Activated CD4-positive, alpha-beta T cell treated with anti-CD3 and anti-CD28 coated beads for 4 hours (primary cell): ENCODE results near the gene THRB.

ENCODE experiments used
- DNase-seq, 2 donors: peaks; one replicate each; pipeline ENCODE4 v3.0.0-alpha.2; 2020

The THRB gene

DNA sequence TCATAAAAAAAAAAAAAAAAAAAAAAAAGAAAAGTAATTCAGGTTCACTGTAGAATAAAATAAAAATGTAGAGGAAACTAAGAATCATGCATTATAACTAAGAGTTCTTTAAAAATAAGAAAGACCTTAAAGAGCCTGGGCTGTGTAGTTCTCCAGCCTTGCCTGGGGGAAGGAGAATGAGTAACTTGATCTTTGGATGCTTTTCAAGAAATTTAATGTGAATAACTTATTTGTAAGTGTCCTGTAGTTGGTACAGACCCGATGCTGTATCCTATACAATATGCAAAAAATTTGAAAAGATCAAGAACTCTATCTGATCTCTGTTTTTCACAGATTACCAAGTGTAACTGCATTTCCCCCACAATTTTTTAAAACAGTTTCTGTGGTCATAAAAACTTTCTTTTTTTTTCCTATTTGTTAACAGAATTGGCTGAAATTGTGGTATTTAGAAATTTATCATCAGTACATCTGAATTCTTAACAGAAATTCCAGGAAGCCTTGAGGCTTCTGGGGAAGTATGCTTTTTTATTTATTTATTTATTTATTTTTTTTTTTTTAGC lies 195.3 kb downstream of the THRB start:
- no peak for DNase-seq

DNA sequence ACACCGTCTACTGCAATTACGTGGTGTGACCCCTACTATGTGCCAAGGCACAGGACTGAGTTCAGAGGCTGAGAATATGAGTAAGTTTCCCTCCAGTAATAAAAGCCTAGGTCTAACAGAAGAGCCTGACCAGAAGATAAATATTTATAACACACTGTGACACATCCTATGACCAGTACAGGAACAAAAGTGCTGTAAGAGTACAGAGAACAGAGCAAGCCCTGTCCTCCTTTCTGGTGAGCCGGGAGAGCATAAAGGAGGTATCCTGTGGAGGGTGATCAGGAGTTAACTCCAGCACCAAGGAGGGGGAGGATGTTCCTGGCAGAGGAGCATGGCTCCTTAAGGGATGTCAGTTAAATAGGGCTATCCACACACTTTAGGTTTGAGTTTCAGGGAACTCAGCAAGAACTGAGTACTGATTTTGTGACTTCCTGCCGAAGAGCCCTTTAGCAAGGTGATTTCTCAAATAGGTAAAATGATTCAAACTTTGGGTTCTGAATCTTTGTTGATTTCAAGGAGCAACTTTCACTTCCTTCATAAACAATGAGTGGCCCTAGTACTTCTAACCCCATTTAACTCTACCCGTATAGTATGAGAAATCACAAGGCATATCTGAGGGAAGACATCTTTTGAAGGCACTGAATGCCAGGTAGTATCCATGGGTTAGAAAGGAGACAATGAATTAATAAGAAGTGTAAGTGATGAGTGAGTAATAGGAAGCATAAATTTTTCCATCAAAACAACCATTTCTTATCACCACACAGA lies 198.0 kb downstream of the THRB start:
- DNase-seq: no peak

DNA sequence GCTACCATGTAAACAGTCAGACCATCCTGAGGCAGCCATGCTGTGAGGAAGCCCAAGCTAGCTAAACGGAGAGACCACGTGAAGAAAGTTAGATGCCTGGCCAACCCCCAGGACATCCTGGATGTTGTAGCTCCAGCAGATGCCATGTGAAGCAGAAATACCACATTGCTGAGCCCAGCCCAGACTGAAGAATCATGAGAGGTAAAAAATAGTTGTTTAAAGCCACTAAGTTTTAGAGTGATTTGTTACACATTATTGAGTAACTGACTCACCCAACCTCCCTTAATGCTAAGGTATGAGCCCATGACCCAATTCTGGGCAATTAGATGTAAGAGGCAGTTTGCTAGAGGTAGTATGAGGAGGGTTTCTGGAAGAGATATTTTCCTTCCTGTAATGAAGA lies 200.5 kb downstream of the THRB start:
- no peak for DNase-seq

DNA sequence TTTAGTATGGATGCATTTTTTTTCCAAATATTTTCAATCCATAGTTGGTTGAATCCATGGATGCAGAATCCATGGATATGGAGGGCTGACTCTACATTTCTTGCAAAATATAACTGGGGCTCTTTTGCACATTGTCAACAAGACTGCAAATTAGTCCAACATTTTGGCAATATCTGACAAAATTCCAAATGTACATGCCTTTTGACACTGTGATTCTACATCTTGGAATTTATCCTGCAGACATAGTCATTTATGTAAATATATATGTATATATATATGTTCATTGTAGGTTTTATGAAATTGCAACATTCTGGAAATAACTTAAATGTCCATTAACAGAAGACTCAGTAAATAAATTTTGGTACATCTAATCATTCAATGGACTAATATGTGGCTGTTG lies 203.0 kb downstream of the THRB start:
- DNase-seq: no peak

DNA sequence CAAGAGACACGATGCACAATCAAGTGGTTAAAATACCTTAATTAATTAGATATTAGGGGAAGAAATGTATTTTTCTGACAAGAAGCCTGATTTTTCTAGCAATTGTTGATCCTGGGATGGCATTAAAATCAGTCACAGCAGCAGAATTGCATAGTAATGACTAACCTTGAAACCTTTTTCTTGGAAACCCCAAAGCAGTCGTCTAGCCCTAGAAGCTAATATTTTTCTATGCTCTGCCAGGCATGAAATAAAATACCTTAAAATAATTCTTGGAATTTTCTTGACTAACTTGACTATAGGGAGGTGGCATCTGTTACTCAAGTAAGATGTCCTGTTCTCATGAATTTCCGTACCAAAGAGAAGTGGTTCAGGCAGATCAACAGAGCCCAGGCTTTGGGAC lies 204.1 kb downstream of the THRB start:
- no peak for DNase-seq

DNA sequence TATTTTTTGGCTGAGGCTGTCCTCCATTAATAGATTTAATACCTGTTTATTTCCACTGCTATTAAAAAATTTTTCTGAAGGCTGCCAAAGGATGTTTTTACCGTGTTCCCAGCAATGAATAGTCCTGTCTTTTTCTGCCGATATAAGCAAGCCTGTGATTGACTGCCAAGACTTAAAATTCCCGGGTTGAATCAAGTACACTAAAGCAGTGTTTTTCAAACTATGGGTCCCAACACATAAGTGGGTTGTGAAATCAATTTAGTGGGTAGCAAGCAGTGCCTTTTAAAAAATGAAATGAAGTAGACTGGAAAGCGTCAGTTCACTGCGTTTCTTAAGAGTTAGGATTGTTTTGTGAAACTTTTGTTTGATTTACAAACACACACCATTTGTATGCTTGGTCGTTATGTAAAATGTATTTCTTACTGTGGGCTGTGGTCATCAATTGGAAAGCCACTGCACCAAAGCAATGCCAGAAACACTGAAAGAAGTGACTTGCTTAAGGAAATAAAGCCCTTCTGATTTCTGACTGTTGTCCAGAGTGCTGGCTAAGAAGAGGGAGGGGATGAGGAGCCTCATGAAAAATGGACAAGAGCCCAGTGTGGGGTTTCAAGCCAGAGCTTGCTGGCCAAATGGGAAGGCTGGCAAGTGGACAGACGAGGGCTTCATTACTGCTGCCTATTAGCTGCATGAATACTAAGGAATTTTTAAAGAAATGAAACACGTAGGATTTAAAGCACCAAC lies 206.0 kb downstream of the THRB start:
- no peak for DNase-seq

DNA sequence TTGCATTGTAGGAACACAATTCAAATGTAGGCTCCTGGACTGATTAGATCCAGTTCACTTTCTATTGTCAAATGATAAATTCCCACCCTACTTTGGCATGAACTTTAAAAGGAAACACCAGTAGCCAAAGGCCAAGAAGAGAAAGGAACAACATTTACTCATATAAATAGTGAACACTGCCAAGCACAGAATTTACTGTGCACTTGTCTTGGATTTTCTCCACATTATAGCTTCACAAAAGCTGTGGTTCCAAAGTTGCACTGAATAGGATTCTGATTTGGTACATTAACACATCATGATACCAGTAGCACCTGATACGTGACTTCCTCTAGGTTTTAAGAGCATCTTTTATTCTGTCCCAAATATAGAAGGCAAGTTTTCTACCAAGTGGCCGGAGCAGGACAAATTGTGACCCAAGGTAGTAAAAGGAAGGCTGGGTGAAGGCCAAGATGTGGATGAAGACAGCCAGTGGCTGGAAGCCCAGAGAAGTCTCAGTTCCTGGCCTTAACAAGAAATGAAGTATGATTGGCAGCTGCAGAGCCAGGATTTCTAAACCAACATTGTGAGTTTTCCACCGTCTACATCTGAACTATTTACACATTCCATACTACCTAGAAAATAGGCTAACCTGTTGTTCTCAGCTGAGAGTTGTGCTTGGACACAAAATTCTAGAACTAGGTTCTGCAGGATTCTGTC lies 206.7 kb downstream of the THRB start:
- DNase-seq: no peak

DNA sequence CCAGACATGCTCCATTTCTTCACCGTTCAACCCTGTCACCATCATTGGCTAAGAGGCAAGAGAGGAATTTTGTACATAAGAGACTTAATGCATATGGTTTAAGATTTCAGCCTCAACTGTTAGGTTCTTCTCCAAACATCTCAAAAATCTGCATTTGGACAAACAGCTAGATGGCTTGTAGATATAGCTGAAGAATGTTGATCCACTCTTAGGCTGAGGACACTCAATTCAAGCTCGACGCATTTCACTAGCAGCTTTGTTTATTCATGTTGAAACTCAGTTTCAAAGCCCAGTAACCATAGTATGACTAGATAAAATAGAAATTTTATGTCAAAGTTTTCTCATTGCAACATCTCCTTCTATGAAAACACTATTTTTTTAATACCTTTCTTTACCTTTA lies 208.2 kb downstream of the THRB start:
- no peak for DNase-seq

DNA sequence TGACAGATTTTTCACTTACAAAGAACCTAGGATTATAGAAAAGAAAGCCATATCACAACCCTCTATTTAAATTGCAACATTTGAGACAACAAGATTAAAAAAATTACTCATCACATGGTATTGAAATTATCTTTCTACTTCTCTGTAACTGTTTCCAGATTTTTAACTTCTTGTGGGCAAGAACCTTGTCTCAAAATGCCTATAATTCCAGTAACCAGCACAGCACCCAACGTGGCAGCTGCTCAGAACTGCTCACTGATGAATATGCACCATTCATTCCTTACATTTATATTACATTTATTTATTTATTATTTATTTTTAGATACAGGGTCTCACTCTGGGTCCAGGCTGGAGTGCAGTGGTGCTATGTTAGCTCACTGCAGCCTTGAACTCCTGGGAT lies 216.1 kb downstream of the THRB start:
- no peak for DNase-seq

DNA sequence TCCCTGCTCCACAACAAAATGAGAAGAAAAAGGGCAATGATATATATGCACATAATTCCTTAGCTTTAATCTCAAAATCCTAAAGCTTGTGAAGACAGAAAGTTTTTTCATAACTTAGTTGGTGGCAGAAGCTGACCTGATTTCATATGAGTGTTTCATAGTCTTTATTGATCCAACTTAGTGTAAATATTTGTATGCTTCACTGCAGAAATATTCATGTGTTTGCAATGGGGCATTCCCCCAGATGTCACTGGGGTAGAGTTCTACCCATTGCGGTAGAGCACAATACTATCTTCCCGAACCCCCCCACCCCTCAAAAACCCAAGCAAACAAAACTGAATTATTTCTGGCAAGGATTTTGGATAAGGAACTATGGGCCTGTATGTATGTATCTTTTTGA lies 221.2 kb downstream of the THRB start:
- no peak for DNase-seq

DNA sequence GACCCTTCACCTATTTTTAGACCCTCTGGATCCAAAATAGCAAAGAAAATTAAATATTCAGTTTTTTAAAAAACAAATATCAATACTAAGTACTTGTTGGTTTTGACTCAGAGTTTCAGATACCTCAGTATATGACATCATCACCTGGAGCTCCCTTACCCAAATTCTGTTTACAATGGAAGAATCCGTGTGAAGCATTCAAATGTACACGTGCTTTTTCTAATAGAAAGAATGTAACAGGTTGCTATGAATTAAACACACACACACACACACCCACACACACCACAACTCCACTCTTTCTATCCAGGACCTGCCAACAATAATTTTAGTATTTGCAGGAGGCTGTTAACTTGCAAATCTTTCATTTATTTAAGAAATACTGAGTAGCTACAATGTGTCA lies 221.8 kb downstream of the THRB start:
- no peak for DNase-seq

DNA sequence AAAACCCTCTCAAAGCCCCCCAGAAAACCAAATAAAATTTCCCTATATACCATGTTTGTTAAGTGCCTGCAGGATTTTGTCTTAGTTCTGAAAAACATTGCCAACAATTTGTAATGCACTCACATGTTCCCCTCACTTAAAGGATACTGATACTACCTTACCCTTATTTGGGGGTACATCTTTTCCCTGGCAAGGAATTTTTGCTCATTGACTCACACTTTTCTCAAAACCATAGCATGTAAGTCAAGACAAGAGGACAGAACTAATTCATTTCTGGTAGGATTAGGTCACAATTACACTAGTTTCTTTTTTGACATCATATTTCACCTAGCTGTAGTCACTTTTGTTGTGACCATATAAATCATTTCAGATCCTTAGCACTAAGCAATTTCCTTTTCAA lies 222.2 kb downstream of the THRB start:
- no peak for DNase-seq

DNA sequence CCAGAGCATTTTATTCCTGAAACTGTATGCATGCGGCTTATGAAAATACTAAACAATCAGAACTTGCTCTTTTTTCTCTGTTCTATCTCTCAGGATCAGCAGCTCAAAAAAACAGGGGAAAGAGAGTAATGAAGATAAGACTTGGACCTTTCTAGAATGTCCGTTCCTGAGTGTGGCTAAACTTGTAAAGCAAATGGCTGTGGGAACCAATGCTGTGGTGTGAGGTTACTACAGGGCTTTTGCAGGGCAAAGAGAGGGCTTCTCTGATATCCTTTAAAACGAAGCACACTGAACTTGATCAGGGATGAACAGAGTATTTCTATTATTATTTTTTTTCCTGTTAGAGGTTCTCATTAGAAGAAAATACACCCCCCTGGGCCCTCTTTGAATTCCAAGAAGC lies 223.4 kb downstream of the THRB start:
- DNase-seq: no peak

DNA sequence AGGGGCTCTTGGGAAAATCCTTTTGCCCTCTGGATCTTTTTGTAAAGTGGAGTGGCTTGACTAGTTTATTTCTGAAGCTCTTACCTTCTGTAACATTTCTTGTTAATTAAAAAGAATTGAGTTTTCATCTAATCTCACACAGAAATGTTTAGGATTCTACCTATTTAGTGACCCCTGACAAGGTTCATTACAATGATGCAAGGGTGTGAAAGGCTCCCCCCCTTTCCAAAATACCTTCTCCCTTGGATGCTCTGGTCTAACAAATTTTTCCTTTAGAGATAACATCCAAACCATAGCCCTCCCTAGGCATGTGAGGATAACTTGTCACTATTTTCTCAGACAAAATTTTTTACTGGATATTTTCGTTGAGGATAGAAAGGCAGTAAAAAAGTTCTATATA lies 223.9 kb downstream of the THRB start:
- no peak for DNase-seq

DNA sequence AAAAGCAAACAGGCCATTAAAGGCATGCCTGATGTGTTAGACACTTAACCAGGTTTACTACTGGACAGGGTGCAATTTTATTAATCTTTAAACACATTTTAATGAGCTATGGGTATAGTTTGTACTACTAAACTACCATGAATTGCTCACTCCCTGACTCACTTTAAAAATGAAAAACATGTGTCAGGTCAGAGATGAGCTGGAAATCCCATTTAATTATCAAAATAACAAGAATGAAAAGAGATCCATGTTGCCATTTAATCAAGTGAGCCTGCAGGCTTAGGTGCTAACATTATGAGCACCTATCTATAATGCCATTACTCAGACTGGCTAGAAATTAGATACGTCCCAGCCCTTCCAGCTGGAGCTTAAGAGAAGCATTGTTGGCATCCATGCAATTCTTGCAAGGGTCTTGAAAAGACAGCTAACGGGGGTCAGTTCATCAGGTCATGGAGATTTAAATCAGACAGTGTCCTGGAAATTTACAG lies 224.4 kb downstream of the THRB start:
- no peak for DNase-seq

DNA sequence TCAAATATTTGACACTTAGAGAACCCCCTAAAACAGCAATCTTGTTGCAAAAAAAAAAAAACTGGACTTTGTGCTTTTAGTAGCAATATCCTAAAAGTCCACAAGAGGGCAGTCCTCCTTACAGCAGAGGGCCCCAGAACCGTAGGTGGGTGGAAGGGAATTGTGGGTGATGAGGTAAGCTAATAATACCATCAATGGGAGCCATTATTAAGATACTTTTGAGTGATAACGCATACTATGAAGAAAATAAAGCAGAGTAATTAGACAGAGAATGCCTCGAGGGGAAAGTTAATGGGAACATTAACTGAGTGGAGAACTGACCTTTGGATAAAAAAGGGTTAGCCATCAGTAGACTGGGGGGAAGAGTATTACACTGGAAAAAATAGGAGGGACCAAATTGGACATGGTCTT lies 229.9 kb downstream of the THRB start:
- DNase-seq: no peak

DNA sequence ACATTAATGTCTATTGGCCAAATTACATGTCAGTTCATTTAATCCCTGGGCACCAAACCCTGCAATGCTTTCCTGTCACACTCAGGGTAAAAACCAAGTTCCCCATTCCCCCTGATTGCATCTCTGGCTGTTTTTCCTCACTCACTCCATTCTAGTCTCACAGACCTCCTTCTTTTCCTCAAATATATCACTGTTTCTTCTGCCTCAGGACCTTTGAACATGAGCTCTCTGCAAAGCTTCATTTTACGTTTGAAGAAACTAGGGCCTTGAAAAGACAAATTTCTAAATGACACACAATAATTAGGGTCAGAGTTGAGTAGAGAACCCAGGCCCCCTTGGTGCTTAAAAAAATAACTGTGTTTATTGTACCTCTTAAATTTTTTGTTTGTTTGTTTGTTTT lies 230.6 kb downstream of the THRB start:
- DNase-seq: no peak

DNA sequence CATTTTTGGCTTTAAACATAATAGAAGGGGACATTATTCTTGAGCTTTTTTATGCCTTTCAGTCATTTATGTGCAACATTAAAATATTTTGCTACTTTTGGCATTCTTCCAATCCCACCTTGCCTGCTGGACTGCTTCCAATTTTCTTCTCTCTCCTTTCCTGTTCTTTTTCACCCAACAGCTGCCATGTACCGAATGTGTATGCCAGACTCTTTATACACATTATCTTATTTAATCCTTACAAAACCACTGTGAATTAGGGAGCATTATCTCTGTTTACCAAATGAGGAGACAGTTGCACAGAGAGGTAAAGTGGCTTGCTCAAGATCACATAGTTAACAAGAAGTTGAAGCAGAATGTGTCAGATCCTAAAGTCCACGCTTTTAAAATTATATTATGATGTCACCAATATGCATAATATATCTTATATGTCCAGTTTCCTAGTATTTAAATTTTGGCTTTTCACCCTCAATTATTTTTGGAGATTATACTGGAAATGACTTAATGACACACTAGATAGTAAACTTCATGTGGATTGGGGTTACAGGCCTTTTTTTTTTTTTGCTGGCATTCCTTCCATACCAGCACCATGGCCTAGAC lies 231.5 kb downstream of the THRB start:
- no peak for DNase-seq

DNA sequence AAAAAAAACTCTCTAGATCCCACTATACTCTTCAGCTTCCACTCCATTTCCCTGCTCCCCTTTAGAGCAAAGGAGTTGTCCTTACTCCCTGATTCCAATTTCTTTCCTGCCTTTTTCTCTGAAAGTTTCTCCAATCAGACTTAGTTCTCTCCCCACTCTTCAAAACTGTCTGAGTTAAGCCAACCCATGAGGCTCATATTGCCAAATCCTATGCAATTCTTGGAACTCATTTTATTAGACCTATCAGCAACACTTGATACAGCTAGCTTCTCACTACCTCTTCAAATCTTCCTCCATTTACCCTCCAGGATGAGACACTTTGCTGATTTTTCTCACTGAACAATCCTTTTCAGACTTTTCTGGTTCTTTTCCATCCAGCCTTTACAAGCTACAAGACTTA lies 233.1 kb downstream of the THRB start:
- no peak for DNase-seq

DNA sequence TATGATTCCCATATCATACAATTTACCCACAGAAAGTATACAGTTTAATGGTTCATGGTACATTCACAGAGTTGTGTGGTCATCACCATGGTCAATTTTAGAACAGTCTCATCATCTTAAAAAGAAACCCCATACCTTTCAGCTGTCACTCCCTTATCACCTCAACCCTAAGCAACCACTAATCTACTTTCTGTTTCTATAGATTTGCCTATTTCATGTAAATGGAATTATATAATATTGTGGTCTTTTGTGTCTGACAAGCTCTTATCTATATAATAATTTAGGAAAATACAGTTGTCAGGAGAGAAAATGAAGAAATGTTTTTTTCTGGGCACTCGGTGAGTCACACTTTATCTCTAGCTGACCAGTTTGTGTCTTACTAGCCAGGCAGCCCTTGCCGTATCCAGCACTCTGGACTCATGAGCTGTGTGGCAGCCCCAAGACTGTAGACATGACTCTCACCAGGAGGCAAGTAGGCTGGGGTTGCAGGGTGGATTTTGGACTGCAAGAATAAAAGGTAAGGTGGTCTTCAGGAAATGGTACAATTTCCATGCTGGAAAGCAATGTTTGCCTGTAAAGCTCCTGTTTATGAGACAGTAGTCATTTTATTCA lies 234.6 kb downstream of the THRB start:
- DNase-seq: no peak

DNA sequence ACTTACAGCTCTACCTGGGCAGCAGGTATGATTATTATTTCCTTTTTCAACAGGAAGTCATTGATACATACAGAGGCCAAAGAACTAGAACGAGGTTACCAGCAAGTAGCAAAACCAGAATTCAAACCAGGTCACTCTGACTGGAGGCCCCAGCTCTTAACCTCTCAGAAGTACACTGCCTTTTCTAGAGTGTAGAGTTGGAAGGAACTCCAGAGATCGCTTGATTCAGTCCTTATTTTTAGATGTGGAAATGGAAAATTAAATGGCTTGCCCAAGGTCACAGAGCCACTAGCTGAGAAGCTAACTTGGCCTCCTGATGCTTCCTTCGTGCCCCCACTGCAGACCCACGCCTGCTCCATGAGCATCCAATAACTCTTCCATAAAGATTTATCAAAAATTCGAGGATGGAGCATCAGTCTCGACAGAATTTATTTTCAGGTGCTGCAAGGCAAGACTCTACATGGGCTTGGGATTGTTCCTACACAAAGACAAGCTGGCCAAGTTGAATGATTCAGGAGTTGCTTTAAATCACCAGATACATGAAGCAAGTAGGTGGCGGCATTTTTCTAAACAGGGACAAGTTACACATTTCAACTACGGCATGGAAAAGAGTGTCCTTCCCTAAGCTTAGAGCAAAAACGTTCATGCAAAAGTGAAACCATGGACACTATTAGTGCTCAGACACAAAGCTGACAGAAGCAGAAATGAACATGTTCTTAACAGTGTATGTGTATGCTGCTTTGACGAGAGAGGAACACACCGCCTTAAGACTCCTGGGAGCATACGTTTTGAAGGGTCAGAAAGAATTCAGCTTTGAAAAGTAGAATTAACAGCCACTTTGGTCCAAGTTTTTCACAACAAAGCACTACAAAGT lies 235.7 kb downstream of the THRB start:
- no peak for DNase-seq

DNA sequence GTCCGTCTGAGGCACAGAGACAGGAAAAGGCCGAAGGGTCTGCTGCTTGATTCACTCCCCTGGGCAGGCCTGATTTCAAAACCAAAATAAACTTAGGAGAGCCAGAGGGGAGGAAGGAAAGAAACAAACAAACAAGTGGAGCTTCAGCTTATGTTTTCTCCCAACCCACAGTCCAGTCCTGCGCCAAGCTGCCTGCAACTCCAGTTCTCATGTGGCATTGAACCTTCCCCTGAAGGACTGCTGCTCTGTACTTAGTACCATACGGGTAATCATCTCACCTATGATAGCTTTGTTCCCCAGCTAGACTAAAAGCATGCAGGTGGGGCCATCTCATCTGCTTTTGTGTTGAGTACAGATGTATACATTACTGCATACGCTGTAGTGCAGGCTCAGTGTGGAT lies 236.4 kb downstream of the THRB start:
- DNase-seq: no peak
